Middle frontal gyrus (tissue), 1 donor: Measurements from ENCODE around the gene VAV1.
"Not testable (repeated sequence)": the region's sequence is repeated elsewhere in the genome, so short reads cannot be mapped to it uniquely, and the experiment has no call there.

Experiments
- DNase-seq: peaks from one replicate; pipeline ENCODE4 v3.0.0-alpha.2; 2015; ENCODE audit warnings: low spot score; ENCODE audit errors: extremely low spot score

The VAV1 gene

GRCh38 chr19:6754653-6755463 is 17.6 kb upstream of the VAV1 start:
- no peak for DNase-seq

DNA sequence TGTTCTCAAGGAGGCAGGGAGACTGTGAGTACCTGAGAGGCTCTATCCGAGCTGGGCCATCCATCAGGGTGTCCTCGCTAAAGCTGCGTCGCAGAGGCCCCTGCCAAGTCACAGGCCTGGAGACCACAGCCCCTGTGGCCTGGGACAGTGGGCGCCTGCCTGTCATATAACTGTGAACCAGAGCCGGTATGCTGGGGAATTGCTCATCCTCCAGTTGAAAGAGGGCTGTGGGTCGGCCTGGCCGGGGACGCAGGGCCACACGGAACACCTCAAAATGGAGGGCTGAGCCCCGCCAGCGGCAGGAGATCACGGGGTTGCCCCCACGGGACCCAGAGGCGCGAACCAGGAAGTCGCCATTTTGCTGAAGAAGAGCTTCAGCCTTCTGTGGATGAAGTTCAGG is 11.9 kb upstream of the VAV1 start:
- DNase-seq = no peak

DNA sequence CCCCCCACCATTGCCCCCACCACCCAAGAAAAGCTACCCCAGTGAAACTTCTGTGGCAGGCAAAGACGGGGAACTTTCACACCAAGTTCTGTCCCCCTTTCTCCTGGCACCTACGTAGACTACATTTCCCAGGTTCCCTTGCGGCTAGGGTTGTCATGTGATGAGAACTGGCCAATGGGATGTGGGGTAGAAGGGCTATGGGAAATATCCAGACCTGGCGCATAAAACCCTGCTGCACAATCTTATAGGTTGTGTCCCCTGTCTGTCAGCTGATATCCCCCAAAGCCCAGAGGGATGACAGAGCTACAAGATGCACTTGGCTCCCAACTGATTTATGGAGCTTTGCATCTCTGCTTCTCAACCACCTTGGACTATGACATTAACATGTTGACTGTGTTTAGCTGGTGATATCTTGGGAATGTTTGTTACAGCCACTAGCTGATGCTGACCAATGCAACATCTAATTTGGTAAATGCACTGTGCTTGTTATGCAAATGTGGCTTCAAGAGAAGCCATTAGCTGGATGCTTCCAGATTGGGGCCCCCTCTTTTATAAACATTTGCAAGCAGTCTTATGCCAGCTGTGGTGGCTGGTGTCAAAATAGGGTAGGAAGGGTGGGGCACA is 11.3 kb upstream of the VAV1 start:
- DNase-seq = no peak

DNA sequence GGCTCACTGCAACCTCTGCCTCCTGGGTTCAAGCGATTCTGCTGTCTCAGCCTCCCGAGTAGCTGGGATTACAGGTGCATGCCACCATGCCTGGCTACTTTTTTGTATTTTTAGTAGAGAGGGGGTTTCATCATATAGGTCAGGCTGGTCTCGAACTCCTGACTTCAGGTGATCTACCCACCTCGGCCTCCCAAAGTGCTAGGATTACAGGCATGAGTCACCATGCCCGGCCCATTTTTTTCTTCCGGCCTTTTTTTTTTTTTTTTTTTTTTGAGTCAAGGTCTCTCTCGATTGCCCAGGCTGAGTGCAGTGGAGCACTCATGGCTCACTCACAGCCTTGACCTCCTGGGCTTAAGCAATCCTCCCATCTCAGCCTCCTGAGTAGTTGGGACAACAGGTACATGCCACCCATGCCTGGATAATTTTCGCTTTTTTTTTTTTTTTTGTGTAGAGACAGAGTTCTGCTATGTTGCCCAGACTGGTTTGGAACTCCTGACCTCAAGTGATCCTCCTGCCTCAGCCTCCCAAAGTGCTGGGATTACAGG is 10.2 kb upstream of the VAV1 start:
- DNase-seq = not testable (repeated sequence)

DNA sequence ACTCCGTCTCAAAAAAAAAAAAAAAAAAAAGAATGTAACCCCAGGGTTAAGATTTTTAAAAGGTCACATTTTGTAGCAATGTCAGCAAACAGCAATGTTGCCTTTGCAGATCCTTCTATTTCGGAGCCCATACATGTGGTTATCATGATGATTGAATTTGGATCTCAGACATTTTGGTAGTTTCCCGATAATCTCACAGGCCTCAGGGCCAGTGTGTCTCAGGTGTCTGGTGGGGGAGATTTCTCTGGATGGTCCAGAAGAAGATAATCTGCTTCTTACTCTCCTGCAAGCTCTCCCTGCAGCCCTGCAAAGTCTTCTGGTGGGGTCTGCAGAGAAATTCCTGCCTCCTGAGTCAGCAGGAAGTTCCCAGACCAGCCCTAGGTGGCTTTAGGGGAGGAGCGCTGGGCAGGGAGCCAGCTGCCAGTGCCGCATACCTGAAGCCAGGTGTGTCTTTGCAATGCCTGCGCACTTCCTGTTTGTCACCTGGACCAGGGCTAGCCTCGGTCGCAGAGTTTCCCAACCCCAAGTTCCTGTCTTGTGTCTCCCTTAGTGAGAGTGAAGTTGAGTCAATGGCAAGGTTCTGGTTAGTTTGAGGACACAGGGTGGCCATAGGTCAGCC is 6.7 kb upstream of the VAV1 start:
- DNase-seq = no peak

- no peak for DNase-seq
Observed at GRCh38 chr19:6766357-6767080, 6.0 kb upstream of the VAV1 start.

DNA sequence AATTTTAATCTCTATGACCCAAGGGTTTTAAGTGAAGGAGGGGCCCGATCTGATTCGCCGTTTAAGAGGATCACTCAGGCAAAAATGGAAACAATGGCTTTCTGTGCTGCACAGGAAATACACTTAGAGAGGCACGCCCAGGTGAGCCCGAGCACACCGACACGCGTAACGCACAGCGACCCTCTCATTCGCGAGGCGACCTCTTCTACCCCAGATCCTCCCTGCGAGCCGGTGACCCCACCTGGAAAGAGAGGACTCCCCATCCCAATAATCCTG is 5.5 kb upstream of the VAV1 start:
- DNase-seq = no peak

DNA sequence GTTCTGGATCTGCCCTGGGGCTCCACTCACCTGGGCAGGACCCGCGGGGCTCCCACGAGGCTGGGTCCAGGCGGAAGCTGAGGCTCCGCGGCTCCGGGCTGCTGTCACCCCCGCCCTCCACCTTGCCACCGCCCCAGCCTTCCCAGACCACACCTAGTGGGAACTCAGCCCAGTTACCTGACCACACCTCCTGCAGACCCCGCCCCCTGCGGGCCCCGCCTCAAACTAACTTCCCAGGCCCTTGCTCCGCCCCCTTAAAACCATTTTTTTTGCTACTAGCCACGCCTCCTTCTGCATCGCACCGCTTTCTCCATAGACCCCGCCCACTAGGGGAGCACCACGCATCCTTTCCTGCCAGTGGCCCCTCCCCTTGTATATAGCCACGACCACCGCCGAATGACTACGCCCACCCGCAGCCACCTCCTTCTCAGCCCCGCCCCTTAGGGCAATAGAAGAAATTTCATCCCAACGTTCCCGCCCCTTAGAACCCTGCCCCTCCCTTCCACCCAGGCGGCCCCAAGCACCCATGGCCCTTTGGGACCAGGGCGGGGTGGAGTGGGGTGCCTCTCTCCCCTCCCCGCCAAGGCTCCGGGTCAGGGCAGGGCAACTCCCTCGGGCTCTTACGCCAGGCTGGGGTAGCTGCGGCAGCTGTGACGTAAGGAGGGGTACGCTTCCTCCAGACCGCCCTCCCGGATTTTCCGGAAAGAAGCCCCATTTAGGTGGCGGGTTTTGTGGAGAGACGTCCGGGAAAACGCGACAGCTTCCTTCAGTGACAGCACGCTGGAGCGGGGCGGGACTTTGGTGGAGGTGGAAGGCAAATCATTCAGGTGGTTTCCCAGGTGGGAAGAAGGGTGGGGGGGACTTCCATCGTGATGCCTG is 4.9 kb upstream of the VAV1 start, which contains the start of gene SH2D3A:
Gene SH2D3A, minus strand, starts transcription at position 79 of the 879 bp plus-strand sequence. CDS start 3,687 bp downstream, outside the sequence.
- no peak for DNase-seq

DNA sequence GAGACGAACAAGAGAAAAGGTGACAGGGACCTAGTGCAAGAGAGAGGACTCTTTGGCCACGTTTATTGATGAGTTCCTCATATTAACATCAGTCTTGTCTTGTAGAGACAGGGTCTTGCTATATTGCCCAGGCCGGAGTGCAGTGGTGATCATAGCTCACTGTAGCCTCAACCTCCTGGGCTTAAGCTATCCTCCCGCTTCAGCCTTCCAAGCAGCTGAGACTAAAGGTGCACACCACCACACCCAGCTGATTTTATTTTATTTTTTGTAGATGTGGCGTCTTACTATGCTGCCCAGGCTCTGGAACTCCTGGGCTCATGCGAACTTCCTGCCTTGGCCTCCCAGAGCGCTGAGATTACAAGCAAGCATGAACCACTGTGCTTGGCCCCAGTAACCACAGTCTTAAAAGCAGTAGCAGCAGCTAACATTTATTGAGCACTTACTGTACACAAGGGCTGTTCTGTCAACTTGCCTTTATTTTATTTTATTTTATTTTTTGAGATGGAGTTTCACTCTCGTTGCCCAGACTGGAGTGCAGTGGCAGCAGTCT is 4.2 kb upstream of the VAV1 start:
- no peak for DNase-seq

DNA sequence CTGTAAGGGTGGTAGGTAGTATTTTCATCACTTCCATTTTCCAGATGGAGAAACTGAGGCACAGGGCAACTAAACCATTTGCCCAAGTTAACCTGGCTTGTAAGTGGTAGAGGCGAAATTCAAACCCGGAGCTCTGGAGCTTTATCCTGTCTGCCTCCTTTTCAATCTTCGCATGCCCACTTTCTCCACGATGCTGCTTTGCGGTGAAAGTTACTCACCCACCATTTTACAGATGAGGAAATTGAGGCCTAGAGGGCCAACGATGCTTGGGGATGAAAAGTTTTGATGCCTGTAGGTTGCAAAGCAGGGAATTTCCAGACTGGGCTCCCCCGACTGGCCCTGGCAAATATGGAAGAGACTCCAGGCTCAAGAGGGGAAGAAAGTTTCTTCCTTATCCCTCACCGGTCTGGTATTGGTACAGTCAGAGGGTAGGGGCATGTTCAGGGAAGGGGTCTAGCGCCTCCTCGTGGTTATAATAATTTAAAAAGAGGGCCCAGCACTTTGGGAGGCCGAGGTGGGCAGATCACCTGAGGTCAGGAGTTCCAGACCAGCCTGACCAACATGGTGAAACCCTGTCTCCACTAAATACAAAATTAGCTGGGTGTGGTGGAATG is 3.4 kb upstream of the VAV1 start:
- DNase-seq = no peak

DNA sequence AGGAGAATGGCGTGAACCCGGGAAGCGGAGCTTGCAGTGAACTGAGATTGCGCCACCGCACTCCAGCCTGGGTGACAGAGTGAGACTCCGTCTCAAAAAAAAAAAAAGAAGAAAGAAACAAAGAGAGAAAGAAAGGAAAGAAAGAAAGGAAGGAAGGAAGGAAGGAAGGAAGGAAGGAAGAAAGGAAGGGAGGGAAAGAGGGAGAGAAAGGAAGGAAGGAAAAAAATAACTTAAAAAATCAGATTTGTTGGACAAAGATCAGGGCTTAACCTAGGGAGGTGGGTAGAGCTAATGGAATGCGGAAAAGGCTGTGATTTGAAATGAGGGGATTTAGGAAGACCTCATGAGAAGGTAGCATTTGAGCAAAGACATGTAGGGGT is 870 bp upstream of the VAV1 start:
- not testable (repeated sequence) for DNase-seq

- DNase-seq = no peak
Observed at GRCh38 chr19:6772866-6773322, 386 bp downstream of the VAV1 start.

DNA sequence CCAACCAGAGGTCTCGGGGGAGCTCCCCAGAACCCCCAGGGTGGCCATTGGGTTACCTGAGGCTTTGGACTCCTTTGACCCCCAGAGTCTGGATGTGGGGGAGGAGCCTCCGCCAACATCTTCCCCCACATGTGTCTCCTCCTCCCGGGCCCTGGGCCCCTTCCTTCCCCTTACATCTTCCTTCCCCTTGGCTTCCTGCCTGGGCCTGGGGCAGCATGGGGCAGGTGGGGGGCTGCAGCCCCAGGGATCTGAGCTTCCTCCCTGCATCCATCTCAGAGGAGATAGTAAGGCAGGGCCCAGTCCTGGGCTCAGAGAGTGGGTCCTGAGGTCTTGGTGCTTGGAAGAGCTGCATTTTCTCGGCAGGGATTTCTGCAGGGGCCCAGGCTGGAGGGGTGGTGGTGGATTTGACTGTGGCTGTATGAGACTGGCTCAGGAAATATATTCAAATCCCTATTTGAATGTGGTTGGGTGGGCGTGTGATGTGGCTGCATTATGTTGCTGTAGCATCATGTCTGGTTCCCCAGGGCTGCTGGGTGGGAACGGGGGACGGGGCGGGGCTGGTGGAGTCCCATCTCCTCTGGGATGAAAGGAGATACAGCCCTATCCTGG is 919 bp downstream of the VAV1 start:
- no peak for DNase-seq

DNA sequence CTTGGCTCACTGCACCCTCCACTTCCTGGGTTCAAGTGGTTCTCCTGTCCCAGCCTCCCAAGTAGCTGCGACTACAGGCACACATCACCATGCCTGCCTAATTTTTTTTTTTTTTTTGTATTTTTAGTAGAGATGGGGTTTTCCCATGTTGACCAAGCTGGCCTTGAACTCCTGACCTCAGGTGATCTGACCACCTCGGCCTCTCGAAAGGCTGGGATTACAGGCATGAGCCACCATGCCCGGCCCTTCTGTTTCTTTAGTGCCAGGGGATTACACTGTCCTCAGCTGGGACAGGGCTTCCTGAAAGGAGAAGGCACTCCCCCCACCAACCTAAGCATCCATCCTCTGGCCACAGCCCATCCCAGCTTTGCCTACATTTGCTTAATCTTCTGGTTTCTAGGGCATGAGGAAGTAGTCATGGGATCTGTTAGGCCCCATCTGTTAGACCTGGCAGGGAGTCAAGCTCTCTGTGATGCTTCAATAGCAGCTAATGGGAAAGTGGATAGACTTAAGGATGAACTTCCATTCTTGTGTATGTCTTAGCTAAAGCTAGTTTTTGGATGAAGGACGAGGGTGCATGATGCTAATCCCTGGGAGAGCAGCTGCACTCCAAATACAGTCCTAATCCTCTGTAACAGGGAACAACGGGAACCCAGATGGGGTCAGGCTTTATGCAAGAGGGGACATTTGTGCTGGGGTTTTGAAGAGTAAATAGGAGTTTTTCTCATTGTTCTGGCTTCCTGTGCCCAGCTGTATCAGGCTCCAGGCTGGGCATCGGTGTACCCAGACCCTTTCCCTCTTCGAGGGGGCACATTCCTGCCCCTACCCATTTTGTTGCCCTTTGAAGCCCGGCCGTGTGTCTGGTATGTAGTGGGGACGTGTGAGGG is 2.6 kb downstream of the VAV1 start:
- DNase-seq = no peak

DNA sequence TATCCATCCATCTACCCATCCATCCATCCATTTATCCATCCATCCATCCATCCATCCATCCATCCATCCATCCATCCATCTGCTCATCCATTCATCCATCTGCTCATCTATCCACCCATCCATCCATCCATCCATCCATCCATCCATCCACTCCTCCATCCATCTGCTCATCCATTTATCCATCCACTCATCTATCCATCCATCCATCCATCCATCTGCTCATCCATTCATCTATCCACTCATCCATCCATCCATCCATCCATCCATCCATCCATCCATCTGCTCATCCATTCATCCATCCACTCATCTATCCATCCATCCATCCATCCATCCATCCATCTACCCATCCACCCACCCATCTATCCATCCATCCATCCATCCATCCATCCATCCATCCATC is 3.5 kb downstream of the VAV1 start:
- DNase-seq = not testable (repeated sequence)

DNA sequence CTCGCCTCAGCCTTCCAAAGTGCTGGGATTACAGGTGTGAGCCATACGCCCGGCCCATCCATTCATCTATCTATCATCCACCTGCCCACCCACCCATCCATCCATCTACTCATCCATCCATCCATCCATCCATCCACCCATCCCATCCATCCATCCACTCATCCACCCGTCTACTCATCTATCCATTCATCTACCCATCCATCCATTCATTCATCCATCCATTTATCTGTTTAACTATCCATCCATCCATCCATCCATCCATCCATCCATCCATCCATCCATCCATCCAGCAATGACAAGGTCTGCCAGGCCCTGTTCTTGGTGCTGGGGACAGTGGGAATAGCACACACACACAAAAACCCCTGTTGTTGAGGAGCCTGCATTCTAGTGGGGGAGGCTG is 4.5 kb downstream of the VAV1 start:
- no peak for DNase-seq

GRCh38 chr19:6777434-6777833 is 4.9 kb downstream of the VAV1 start:
- no peak for DNase-seq

GRCh38 chr19:6778386-6778785 is 5.9 kb downstream of the VAV1 start:
- no peak for DNase-seq

DNA sequence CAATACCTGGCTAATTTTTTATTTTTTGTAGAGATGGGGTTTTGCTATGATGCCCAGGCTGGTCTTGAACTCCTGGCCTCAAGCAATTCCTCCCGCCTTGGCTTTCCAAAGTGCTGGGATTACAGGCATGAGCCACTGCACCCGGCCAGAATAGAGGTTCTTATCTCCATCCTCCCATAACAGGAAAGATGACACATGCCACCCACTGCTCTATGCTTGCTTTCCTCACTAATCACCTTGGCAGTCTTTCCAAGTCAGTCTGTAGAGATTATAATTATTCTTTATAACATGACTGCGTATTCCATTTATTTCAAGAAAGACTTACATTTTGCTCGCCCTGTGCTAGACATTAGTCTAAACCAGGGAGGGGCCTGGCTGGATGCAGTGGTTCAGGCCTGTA is 6.7 kb downstream of the VAV1 start:
- no peak for DNase-seq
